GM21526 (cell line): ENCODE measurements around the gene DGUOK.
"Not testable (repeated sequence)": the region's sequence is repeated elsewhere in the genome, so short reads cannot be mapped to it uniquely, and the experiment has no call there.

Experiments
- ATAC-seq: cut with Tn5 transposase; IDR thresholded peaks from one replicate; pipeline ENCODE4 v1.9.1; 2021; ENCODE audit warnings: moderate library complexity; ENCODE audit not compliant: unreplicated experiment, low FRiP score

DGUOK gene

DNA sequence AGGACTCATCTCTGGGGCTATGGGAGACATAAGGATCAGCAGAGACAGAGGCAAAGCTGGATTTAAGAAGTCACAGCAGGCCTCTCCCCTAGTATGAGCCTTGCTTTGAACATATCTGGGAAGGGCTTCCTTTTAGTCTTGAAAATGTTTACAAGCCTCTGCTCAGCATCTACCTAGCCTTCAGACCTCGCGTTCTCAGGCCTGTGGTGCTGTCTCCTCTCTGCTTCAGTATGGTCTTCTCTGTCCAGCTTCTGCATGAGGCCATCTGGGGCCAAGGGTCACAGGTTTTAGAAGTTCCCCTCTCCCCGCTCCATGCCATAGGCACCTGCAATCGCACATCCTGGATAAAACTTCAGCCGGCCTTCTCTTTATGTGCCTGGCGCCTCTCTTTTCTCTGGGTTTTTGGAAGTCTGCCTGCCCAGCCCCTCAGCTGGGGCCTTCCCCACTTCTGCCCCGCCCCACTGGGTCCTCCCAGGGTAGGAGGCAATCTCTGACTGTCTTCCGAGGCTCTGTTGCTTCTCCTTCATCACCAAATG, 26.8 kb upstream of the DGUOK start:
- no peak for ATAC-seq

- no peak for ATAC-seq
These were observed 25.5 kb upstream of the DGUOK start for GRCh38 chr2:73901143-73901542.

DNA sequence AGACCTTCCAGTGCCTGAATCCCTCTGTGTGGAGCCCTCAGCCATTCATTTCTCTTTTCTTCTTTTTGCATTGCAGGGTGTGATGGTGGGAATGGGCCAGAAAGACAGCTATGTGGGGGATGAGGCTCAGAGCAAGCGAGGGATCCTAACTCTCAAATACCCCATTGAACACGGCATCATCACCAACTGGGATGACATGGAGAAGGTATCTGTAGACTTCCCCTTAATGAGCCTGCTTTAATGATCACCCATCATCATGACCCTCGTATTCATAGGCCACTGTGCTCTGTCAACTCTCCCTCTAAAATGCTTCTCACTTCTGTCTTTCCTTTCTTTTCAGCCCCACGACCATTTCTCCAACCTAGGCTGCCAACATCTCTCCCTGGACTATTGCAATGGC, 24.4 kb upstream of the DGUOK start:
- ATAC-seq, result no peak

- ATAC-seq, result no peak
These were observed 23.4 kb upstream of the DGUOK start for GRCh38 chr2:73903313-73903712.

DNA sequence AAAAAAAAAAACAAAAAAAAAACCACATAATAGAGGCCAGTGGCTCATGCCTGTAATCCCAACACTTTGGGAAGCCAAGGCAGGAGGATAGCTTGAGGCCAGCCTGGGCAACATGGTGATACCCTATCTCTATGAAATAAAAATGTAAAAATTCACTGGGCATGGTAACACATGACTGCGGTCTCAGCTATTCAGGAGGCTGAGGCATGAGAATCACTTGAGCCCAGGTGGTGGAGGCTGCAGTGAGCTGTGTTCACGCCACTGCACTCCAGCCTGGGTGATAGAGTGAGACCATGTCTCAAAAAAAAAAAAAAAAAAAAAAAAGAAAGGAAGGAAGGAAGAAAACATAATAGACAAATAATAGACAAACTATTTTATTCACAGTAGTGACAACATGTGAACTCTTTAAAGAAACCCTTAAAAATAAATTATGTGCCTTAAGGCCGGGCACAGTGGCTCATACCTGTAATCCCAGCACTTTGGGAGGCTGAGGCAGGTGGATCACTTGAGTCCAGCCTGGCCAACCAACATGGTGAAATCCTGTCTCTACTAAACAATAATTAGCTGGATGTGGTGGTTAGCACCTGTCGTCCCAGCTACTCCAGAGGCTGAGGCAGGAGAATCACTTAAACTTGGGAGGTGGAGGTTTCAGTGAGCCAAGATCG, 22.6 kb upstream of the DGUOK start:
- ATAC-seq, result not testable (repeated sequence)

DNA sequence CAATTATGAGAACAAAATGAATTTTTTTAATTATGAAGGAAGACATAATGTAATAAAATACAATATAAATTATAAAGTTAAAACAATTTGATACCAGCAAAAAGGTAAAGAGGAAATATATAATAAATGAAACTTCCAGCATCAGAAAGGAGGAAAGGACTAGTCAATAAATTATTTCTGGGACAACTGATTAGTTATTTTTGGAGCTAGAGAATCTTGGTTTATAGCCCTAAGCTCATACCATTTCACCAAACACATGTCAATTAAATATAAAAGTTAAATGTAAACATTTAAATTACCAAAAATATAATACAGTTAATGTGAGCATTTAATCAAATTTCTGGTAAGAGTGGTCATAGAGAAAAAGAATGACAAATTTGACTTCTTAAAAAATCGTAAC, 21.7 kb upstream of the DGUOK start:
- no peak for ATAC-seq

GRCh38 chr2:73906847-73907505, 19.7 kb upstream of the DGUOK start:
- ATAC-seq, result no peak

DNA sequence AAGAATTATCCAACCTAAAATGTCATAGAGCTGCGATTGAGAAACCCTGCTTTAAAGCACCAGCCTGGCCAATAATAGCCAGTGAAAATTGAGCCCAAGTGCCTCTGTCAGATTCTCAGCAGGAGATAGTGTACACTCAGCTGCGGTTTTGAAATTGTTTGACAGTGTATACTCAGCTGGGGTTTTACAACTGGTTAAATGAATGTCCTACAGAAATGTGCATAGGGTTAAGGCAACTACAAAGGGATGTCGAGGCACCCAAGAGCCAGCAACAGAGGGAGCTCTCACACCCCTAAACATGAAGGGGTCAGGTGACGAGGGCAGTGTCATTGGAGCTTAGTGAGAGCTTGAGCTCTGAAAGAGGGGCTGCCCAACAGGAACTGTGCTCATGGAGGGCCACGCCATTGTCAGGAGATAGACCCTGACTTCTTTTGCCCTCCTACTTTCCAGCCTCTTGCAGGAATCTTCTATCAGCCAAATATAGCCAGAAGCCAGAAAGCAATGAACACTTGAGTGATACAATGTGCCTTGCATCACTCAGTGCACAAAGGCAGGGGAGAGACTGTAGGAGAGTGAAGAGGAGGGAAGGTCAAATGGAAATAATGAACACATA, 18.7 kb upstream of the DGUOK start:
- peak; percentile 78 for ATAC-seq

DNA sequence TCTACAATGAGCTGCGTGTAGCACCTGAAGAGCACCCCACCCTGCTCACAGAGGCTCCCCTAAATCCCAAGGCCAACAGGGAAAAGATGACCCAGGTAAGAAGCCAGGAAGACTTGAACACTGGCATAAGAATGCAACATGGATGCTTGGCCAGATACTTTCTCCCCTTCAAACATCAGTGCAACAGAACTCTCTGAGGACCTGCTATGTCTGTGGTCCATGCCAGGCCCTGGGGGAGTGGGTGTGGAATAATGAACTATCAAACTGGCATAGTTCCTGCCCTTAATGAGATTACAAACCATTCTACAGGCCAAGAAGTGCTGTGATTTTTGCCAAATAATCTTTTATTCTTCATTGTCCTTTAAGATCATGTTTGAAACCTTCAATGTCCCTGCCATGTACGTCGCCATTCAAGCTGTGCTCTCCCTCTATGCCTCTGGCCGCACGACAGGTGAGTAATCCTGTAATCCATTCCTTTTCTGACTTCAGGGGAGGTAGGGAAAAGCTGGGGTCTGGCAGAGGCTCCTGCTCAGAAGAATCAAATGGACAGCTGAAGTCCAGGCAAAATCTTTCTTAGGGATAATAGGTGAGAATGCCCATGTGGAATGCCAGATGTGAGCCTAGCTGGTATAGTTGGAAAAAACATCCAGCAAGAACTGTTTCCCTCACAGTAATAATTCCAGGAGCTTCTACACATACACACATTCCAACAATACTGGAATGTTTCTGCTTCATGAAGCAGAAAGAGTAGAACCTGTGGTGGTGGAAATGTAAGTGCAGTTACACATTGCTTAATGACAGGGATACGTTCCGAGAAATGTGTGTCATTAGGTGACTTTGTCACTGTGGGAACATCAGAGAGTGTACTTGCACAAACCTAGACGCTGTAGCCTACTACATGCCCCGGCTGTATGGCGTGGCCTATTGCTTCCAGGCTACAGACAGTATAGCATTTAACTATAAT, 17.7 kb upstream of the DGUOK start:
- no peak for ATAC-seq

DNA sequence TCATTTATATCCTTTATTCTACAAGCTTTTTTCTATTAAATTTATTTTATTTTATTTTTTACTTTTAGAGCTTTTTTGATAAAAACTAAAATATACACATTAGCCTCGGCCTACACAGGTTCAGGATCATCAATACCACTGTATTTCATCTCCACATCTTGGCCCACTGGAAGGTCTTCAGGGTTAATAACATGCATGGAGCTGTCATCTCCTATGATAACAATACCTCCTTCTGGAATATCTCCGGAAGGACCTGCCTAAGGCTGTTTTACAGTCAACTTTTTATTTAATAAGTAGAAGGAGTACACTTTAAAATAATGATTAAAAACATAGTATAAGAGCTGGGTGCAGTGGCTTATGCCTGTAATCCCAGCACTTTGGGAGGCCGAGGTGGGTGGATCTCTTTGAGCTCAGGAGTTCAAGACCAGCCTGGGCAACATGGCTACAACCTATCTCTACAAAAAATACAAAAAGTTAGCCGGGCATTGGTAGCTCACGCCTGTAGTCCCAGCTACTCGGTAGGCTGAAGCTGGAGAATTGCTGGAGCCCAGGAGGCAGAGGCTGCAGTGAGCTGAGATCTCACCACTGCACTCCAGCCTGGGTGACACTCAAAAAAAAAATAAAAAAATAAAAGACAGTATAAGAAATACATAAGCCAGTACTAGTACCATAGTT, 15.7 kb upstream of the DGUOK start:
- no peak for ATAC-seq

DNA sequence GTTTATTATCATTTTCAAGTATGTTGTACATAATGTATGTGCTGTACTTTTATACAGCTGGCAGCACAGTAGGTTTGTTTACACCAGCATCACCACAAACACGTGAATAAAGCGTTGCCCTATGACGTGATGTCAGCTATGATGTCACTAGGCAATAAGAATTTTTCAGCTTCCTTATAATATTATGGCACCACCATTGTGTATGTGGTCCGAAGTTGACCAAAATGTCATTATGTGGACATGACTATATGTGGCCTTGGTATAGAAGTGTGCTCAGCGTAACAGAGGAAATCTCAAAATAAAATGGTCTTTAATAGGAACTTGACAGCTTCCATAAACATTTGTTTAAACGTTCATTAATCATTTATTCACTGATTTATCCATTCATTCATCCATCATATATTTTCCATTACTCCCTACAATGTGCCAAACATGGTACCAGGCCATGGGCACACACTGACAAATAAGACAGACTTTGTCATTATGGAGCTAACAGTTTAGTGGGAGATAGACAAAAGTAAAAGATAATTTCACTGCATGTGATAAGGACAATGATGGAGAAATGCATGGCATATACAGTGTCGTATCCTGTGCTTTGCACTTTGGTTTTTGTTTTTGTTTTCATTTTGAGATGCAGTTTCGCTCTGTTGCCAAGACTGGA, 15.0 kb upstream of the DGUOK start:
- no peak for ATAC-seq

DNA sequence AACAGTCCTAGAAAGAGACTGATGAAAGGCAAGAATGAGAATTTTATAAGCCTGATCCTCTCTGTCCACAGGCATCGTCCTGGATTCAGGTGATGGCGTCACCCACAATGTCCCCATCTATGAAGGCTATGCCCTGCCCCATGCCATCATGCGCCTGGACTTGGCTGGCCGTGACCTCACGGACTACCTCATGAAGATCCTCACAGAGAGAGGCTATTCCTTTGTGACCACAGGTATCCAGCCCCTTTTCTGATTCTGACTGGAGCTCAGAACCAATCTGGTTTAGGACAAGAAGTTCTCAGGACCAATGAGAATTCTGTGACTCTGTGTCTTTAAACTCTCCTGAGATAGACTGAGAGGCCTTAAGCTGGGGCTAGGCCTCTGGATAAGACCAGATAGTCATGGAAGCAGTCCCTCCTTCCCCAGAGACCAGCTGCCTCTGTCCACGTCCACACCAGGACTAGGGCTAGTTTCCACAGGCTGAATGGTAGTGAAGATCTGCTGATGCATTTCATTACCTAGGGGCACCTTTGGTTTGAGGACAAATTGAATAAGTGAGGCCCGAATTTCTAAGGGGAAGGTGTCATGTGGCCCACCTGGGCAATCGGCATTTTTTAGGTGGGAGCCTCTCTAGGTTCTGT, 13.1 kb upstream of the DGUOK start:
- ATAC-seq, result no peak

DNA sequence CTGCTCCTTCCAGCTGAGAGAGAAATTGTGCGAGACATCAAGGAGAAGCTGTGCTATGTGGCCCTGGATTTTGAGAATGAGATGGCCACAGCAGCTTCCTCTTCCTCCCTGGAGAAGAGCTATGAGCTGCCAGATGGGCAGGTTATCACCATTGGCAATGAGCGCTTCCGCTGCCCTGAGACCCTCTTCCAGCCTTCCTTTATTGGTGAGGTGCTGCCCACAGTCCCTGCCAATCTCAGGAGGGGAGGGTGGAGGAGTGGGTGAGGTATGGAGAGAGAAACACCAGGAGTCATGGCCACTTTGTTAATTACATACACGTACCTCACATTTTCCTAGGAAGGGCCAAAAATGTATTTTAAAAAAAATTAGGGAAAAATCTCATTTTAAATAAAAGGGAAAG, 12.0 kb upstream of the DGUOK start:
- ATAC-seq, result no peak

DNA sequence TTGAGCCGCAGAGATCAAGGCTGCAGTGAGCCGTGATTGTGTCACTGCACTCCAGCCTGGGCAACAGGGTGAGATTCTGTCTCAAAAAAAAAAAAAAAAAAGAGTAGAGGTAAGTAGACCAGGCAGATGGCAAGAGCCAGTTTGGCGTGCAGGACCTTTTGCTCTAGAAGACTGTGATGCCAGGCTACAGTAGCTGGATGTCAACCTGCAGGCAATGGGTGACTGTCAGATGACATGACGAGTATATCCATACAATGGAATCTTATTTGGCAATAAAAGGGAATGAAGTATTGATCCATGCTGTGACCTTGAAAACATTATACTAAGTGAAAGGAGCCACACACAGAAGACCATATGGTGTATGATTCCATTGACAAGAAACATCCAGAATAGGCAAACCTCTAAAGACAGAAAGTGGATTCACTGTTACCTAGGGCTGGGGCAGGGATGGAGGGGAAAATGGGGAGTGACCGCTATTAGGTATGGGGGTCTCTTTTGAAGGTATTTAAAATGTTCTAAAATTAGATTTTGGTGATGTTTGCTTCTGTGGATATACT, 11.2 kb upstream of the DGUOK start:
- no peak for ATAC-seq

GRCh38 chr2:73916666-73917065, 10.0 kb upstream of the DGUOK start:
- ATAC-seq, result no peak

DNA sequence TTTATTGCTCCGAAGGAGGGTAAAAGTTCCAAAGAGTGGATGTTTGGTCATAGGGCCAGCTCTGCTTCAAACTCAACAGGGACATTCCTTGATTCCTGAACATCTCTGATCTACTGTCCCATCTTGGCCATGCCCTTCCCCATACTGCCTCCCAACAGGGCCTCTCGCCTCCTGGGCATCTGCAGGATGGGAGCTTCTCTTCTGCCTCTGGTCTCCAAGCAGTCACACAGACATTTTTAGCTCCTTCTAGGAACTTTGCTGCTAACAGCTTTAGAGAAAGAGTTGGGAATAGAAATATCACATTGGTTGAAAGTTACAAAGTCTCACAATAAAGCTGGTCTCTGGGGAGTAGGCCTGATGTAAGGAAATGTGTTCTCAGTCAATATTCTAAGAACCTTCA, 9.4 kb upstream of the DGUOK start:
- no peak for ATAC-seq

- ATAC-seq, result no peak
These were observed 8.9 kb upstream of the DGUOK start for GRCh38 chr2:73917696-73918207.

DNA sequence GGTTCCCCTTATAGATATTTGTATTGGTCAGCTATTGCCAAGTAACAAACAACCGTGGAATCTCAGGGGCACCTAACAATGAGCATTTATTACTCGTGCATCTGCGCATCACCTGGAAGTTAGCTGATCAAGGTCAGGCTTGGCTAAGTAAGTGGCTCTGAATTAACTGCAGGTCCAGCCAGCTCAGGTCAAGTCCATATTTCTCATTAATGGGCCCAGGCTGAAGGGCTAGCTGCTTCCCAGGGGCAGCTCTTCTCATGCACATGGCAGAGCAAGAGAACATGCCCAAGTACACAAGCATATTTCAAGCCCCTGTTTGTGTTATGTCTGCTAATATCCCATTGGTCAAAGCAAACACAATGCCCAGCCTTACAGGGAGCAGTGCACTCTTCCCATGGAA, 7.8 kb upstream of the DGUOK start:
- ATAC-seq, result no peak
